A549 (cell line): ENCODE data around the gene HORMAD1. TPM values are rescaled to one million over a fixed set of nuclear protein-coding genes. Genes with fewer than 3 reads are reported as not detected.
"Not testable (repeated sequence)": the region's sequence is repeated elsewhere in the genome, so short reads cannot be mapped to it uniquely, and the experiment has no call there.

ENCODE experiments used
- ATAC-seq, 2 experiments: fragments of 200-7000 bp in 1 of 2; fragments of >200 bp in 1 of 2; cut with Nextera tagmentation in 1 of 2; cut with Tn5 transposase in 1 of 2; 3 replicates each; pipeline versions ENCODE4 v1.8.0 to v1.9.1; 2018 to 2020; ENCODE audit warnings: mild to moderate bottlenecking in 1 of 2, moderate library complexity in 1 of 2
- CTCF ChIA-PET: fragments of 300-600 bp; sonication (Branson Sonifier 250); formaldehyde crosslinking; extraction: SDS; loops from one replicate; lab custom pipeline; 2021; ENCODE audit warnings: antibody characterized with exemption, inconsistent platforms; lab: Yijun Ruan, JAX
- POLR2A ChIA-PET: fragments of 350-600 bp; formaldehyde crosslinking; extraction: SDS; loops from one replicate; lab custom pipeline; 2021; ENCODE audit warnings: antibody characterized with exemption, inconsistent platforms; lab: Yijun Ruan, JAX
- DNase-seq, 2 experiments: peaks; one replicate each; pipeline versions ENCODE4 v3.0.0 to v3.0.0-alpha.2; 2011 to 2016; ENCODE audit warnings: low read depth in 1 of 2, low spot score in 1 of 2
- FAIRE-seq: peaks from 2 replicates; lab custom pipeline; 2011; peaks lifted over from hg19 to GRCh38; lab: Jason Lieb, UNC
- H3K27ac ChIP-seq, 2 experiments: fragments of >200 bp; sonication (Bioruptor Twin); formaldehyde crosslinking; 3 replicates each; pipeline ENCODE4 v1.5.1; 2016 to 2017
- H3K4me1 ChIP-seq: fragments of >200 bp; sonication (Bioruptor Twin); formaldehyde crosslinking; 3 replicates; pipeline ENCODE4 v1.6.1; 2016
- H3K4me2 ChIP-seq: fragments of >200 bp; sonication (Bioruptor Twin); formaldehyde crosslinking; 3 replicates; pipeline ENCODE4 v1.6.1; 2016
- H3K4me3 ChIP-seq: fragments of >200 bp; sonication (Bioruptor Twin); formaldehyde crosslinking; 3 replicates; pipeline ENCODE4 v1.5.1; 2016
- H3K9me3 ChIP-seq: fragments of >200 bp; sonication (Bioruptor Twin); formaldehyde crosslinking; 3 replicates; pipeline ENCODE4 v1.6.1; 2016
- ATOH8 ChIP-seq: fragments of 250-450 bp; sonication (Bioruptor Pico); IDR thresholded peaks from 2 replicates; pipeline ENCODE4 v1.5.0; 2020; ENCODE audit warnings: low read depth, mild to moderate bottlenecking, moderate library complexity
- CHD2 ChIP-seq: fragments of 150-350 bp; IDR thresholded peaks from 2 replicates; pipeline ENCODE4 v1.6.1; 2014; ENCODE audit warnings: low read length; ENCODE audit not compliant: partially characterized antibody
- E2F6 ChIP-seq: IDR thresholded peaks from 2 replicates; pipeline ENCODE4 v1.6.1; 2012; ENCODE audit warnings: low read depth, borderline replicate concordance
- ELK1 ChIP-seq: fragments of 150-350 bp; IDR thresholded peaks from 2 replicates; pipeline ENCODE4 v1.6.1; 2014; ENCODE audit warnings: low read depth, mild to moderate bottlenecking, low read length
- EP300 ChIP-seq, 2 experiments: fragments of >200 bp; sonication (Bioruptor Twin); formaldehyde crosslinking; IDR thresholded peaks; 2 replicates in 1 of 2; 3 replicates in 1 of 2; pipeline ENCODE4 v1.6.1; 2016 to 2017
- FOSB ChIP-seq: fragments of 250-450 bp; sonication (Bioruptor Pico); IDR thresholded peaks from 2 replicates; pipeline ENCODE4 v1.5.0; 2020; ENCODE audit warnings: mild to moderate bottlenecking, moderate library complexity
- HMGXB4 ChIP-seq: fragments of 250-450 bp; sonication (Bioruptor Pico); IDR thresholded peaks from 2 replicates; pipeline ENCODE4 v1.5.0; 2021; ENCODE audit warnings: mild to moderate bottlenecking, moderate library complexity, borderline replicate concordance
- HOXA7 ChIP-seq: fragments of 250-450 bp; sonication (Bioruptor Pico); IDR thresholded peaks from 2 replicates; pipeline ENCODE4 v1.5.0; 2020; ENCODE audit warnings: mild to moderate bottlenecking, moderate library complexity
- HOXB5 ChIP-seq: fragments of 250-450 bp; sonication (Bioruptor Pico); IDR thresholded peaks from 2 replicates; pipeline ENCODE4 v1.5.0; 2020; ENCODE audit warnings: mild to moderate bottlenecking, moderate library complexity
- JUNB ChIP-seq: fragments of >200 bp; sonication (Bioruptor Twin); formaldehyde crosslinking; IDR thresholded peaks from 2 replicates; pipeline ENCODE4 v1.6.1; 2016
- KDM1A ChIP-seq: fragments of 200-600 bp; sonication (generic); IDR thresholded peaks from 2 replicates; pipeline ENCODE4 v1.6.1; 2016; ENCODE audit warnings: low read depth, mild to moderate bottlenecking
- MAFK ChIP-seq: fragments of 450-650 bp; IDR thresholded peaks from 2 replicates; pipeline ENCODE4 v1.6.1; 2014; ENCODE audit not compliant: partially characterized antibody
- PBX3 ChIP-seq: IDR thresholded peaks from 2 replicates; pipeline ENCODE4 v1.6.1; 2012
- POLR2A ChIP-seq: IDR thresholded peaks from 2 replicates; pipeline ENCODE4 v1.6.1; 2012; ENCODE audit warnings: mild to moderate bottlenecking, low read length
- SMC3 ChIP-seq: fragments of >200 bp; sonication (Bioruptor Twin); formaldehyde crosslinking; IDR thresholded peaks from 3 replicates; pipeline ENCODE4 v1.6.1; 2018; ENCODE audit warnings: inconsistent platforms
- ZNF302 ChIP-seq: fragments of 250-450 bp; sonication (Bioruptor Pico); IDR thresholded peaks from 2 replicates; pipeline ENCODE4 v1.9.0; 2021; ENCODE audit warnings: inconsistent platforms, mild to moderate bottlenecking, moderate library complexity
- WGBS: methylation state at CpG from one replicate; pipeline ENCODE4 v1.1.6; 2017; ENCODE audit errors: missing lambda C conversion rate; 5-methylcytosine and 5-hydroxymethylcytosine counted together
- polyA plus RNA-seq, 4 experiments: library from polyadenylated mRNA; depleted of rRNA in 3 of 4; stranded (reverse); fragments of >200 nt; fragmentation: RNase III in 1 of 4; extraction: RNeasy Plus Mini Kit Qiagen cat#74134 plus additional on column Dnase treatment in 1 of 4; gene quantifications; 2 replicates in 3 of 4; 3 replicates in 1 of 4; pipeline ENCODE4 v1.2.3, GENCODE V29; 2011 to 2017

Gene HORMAD1
- polyA plus RNA-seq, 2 of the 4 experiments (the other 2 are of a cell fraction), result 8.9 to 30.6 TPM

GRCh38 chr1:150718225-150718891 is 2.3 kb downstream of the HORMAD1 start (continued):
- TF ChIP-seq JUNB, result no peak

- DNase-seq, H3K27ac ChIP-seq, H3K4me1 ChIP-seq, FAIRE-seq, H3K4me3 ChIP-seq, H3K4me2 ChIP-seq, ATAC-seq, POLR2A ChIA-PET, H3K9me3 ChIP-seq: not testable (repeated sequence)
- WGBS, result 76% methylated on average over 1 of the region's 1 CpG
- CTCF ChIA-PET, result interaction anchor here (0.6 to 1.0 kb wide), 2 partner anchors 9 to 115 kb away, joined by 3 to 5 read pairs; no protein-coding TSS in a partner anchor
These were observed 11.7 kb downstream of the HORMAD1 start for GRCh38 chr1:150709031-150709430.

GRCh38 chr1:150708595-150708994 is 12.1 kb downstream of the HORMAD1 start:
- FAIRE-seq (no peak), DNase-seq (no peak), ATAC-seq (no peak)
- TF ChIP-seq E2F6, result no peak
- no peak for TF ChIP-seq ZNF302 (CRISPR knock-in tag)
- TF ChIP-seq SMC3, result no peak
- no peak for TF ChIP-seq HMGXB4 (CRISPR knock-in tag)
- no peak for TF ChIP-seq CHD2
- no peak for TF ChIP-seq FOSB (CRISPR knock-in tag)
- TF ChIP-seq KDM1A, result no peak
- no peak for TF ChIP-seq HOXB5 (CRISPR knock-in tag)
- TF ChIP-seq ATOH8 (CRISPR knock-in tag), result no peak
- TF ChIP-seq MAFK, result no peak
- no peak for TF ChIP-seq HOXA7 (CRISPR knock-in tag)
- no peak for TF ChIP-seq ELK1
- no peak for TF ChIP-seq POLR2A
- TF ChIP-seq PBX3, result no peak
- TF ChIP-seq EP300 (IDR thresholded peaks at IDR 0.05), result no peak
- Histone ChIP-seq H3K27ac (no peak overlapping the region), H3K4me3 (no peak overlapping the region), H3K4me2 (no peak overlapping the region), H3K4me1 (no peaks in the 10 kb centered on the region), H3K9me3 (no peaks in the 10 kb centered on the region)
- POLR2A ChIA-PET, result no interaction called here
- WGBS, result 96% methylated on average over 2 of the region's 2 CpGs
- CTCF ChIA-PET, result interaction anchor here (0.6 to 1.0 kb wide), 2 partner anchors 9 to 115 kb away, joined by 3 to 5 read pairs; no protein-coding TSS in a partner anchor
